Jurkat, Clone E6-1 (cell line): ENCODE results near the gene SESTD1.
"Not testable (repeated sequence)": the region's sequence is repeated elsewhere in the genome, so short reads cannot be mapped to it uniquely, and the experiment has no call there.

Experiments
- DNase-seq: peaks from one replicate; pipeline ENCODE4 v3.0.0-alpha.2; 2011; ENCODE audit warnings: low read depth, low spot score
- H3K4me3 ChIP-seq: 2 replicates; pipeline ENCODE4 v1.5.1; 2011; ENCODE audit warnings: mild to moderate bottlenecking, low read length, control low read depth, moderate library complexity

Gene SESTD1

DNA sequence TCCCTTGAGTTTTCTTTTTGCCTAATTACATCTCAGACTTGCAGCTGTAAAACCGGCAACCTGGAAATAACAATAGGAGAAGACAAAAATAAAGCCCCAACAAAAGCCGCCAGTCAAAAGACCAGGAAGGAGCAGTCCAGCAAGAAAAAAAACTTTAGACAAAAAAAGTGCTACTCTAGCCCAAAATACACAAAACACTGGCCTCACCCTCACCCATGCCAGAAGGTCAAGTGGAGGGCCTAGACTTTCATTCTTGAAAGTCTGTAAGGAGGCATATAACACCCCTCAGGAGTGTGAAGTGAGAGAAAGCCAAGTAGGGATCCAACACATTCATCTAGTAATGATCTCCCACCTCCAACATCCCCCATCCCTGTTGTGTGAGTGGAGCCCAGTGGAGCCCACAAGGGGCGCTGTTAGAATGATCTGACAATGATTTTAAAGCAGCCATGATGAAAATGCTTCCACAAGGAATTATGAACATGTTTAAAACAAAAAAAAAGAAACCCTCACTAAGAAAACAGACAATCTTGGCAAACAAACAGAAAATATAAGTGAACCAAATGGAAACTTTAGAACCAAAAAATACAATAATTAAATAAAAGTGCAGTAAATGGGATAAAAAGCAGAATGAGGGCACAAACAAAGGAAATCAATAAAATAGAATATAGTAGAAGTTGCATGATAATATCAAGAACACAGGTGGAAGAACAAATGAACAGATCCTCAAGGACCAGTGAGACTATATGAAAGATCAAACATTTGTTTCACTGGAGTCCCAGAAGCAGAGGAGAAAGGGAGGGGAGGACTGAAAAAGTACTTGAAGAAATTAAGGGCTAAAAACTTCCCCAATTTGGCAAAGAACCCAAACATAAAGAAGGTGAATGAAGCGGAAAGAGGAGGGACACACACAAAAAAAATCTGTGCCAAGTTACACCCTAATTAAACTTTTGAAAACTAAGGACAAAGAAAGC lies 23.9 kb downstream of the SESTD1 start:
- no peak overlapping the region for H3K4me3 ChIP-seq
- no peak for DNase-seq

DNA sequence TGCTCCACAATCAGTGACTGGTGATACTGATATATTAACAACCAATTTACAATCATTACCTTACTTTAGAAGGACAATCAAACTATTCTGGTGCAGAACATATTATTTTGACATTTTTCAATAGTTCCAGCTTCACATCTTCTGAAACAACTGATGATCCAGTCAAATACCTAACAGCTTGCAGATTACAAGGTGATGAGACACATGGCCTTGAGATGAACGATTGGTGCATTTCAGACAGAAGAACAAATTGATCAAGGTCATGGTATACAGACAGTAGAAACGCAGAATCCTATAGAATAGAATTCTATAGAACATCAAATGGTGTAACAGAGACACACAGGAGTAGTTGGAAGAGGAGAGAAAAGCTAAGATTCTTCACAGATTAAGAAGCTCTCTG lies 24.8 kb downstream of the SESTD1 start:
- no peak overlapping the region for H3K4me3 ChIP-seq
- no peak for DNase-seq

- DNase-seq, result peak; percentile 54
- no peak overlapping the region for H3K4me3 ChIP-seq
These were observed 25.4 kb downstream of the SESTD1 start for GRCh38 chr2:179239195-179239594.

GRCh38 chr2:179238027-179238426 lies 26.6 kb downstream of the SESTD1 start:
- no peak overlapping the region for H3K4me3 ChIP-seq

DNA sequence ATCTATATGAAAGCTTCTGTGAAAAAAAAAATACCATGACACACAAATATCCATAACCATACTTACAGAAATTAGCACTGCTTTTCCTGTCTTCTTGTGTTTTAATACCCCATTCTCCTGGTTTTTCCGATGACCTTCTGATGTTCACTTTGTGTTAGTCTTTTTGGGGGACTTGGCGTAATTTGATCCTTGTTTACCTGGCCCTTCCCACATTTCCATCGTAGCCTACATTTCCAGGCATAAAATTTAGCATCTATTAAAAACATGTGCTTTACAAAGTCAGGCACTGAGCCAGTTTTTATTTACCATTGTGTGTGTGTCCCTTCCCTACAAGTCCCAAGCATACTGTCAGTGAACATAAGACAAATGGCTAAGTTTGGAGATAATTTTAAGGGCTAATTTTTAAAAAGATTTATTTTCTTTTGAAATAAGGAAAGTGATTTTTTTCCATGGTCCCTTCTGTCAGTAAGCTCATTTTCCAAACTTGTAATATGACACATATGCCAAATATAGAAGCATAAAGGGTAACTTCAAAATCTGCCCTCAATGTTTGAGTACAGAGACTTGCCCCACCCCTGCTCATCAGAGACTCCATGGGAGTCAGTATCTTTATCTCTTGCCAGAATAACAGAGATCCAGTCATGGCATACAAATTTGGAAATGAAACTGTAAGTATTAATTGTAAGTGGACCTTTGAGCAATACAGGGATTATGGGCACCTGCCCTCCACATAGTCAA lies 27.3 kb downstream of the SESTD1 start:
- no peak overlapping the region for H3K4me3 ChIP-seq
- DNase-seq, result no peak

More at GRCh38 chr2:179238027-179238426, 26.6 kb downstream of the SESTD1 start:
- no peak for DNase-seq

DNA sequence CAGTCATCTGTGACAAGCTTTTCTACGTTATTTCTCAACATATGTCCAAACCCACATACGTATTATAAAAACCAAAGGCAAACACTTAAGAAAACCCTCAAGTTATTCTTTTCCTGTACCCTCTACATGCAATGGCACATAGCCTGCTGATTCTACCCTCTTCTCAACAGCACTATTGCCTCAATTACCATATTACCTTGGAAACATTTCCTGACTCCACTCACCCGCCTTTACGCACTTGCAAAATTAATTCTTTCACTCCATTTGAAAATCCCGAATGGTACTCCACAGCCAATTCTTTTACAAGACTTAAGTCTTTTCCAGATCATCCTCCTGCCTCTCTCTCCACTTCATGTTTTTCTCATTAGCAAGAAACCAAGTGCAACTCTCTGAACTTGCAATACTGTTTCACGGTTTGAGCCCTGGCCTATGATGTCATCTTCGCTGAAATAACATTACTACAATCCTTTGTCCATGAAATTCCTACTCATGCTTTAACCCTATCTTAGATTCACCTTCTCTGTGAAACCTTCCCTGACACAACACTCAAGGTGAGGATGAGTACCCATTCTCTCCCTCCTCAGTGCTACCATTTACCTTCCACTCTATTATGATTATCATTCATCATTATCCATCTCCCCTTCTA lies 29.0 kb downstream of the SESTD1 start:
- DNase-seq, result no peak

GRCh38 chr2:179234658-179235240 lies 29.9 kb downstream of the SESTD1 start:
- no peak for DNase-seq
- no peak overlapping the region for H3K4me3 ChIP-seq

More for the DNA sequence above, 29.0 kb downstream of the SESTD1 start:
- no peak overlapping the region for H3K4me3 ChIP-seq

- no peak for DNase-seq
- H3K4me3 ChIP-seq, result no peak overlapping the region
These were observed 30.8 kb downstream of the SESTD1 start for GRCh38 chr2:179233626-179234430.

DNA sequence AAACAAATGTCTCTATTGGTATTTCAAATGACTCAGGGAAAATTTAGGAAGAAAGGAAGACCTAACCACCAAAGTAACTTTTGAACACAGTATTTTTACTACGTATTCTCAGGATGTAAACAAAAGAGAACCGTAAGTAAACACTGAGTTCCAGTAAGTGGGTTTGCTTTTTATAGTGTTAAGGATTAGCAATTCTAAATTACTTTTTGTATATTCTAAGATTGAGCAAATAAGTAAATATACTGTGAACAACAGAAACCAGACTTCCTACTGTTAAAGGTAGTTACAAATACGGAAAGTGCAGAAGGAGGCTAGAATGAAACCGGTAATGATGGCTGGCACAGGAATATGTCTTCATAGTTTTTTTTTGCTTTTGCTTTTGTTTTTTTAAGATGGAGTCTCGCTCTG lies 31.5 kb downstream of the SESTD1 start:
- H3K4me3 ChIP-seq, result no peak overlapping the region
- no peak for DNase-seq

DNA sequence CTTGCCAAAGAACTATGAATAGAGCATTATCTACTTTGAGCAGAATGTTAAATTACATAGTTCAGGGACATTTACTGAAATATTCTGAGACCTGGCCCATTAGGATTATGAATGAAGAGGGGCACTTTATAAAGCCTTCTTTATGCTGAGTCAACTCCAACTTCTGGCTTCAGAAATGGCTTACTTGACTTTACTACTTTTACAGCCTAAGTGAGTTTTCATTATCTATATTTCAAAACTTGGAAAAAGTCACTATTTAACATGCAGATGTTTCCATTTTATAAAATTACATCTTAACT lies 37.7 kb downstream of the SESTD1 start:
- H3K4me3 ChIP-seq, result no peak overlapping the region
- no peak for DNase-seq

DNA sequence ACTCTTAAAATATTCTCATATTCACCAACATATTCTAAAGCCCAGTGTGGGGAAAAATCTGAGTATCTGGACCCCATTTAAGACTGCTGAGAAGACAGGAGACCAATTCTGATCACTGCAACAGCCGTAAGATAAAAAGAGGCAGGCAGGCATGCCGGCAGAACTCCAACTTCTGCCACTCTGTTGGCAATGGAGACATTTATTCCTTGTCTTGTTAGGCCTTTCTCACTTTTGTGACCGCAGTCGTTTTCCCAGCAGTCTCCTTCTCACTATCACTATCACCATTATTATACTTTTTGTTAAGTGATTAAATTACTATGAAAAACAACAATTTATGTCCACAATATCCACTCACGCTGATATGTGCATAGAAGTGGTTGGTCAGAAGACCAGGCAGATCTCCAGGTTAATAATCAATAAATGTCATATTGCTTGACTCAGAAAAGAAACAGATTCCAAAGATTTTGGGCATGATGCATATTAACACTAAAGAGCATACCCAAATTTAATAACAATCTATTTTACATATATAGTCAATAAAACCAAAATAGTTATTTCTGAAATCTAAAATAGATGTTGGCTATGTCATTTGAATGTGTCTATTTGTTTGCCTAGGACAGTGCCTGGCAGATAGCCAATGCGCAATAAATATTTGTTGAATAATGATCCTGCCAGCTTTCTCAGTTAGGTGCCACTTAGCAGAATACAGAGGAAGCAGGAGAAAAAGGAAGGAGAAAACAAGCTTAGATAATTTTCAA lies 38.2 kb downstream of the SESTD1 start:
- no peak for DNase-seq
- no peak overlapping the region for H3K4me3 ChIP-seq

DNA sequence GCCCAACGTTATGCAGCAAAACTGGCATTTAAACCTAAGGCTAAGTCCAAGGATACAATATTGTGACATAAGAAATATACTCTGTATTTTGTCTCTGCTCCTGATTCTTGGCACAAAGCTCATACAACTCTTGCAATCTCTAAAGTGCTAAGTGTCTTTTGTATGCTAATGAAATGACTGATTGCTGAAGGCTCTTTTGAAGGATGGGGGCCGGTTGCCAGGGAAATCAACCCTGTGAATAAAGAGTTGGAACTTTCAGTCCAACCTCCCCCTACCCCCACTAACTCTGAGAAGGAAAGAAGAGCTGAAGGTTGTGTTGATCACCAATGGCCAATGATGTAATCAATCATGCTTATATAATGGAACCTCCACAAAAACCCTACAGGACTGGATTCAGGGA lies 40.3 kb downstream of the SESTD1 start:
- no peak for DNase-seq
- H3K4me3 ChIP-seq, result no peak overlapping the region

GRCh38 chr2:179222076-179222475 lies 42.6 kb downstream of the SESTD1 start:
- H3K4me3 ChIP-seq, result no peak overlapping the region
- DNase-seq, result no peak

DNA sequence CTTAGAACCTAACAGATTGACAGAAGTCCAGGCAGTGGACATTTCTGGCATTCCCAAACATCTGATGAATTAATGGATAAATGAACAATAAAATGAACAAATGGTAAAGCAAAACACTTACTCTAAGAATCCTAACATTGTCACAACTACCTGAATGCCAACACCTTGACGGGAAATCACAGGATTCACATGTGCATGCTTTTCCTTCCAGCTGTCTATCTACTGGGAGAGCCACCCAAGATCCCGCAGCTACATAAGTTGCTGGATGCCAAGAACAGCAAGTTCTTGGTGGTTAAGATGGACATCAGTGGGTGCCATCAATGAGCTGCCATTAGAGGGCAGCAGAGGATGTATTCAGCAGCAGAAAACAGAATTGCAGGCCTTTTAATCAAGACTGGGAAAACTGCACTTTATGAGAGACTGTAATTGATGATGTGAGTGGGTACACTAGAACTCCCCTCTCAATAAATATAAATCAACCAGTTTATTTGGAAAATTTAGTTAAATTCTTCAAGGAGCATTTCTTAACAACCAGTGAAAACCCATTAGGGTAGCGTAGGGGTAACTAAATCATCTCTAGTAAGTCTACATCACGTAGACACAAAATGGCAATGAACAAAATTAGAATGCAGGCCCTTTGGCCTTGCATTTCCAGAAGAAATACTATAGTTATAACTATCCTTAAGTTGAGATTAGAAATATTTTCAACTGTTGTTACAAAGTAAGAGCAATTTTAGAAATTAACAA lies 45.6 kb downstream of the SESTD1 start:
- no peak overlapping the region for H3K4me3 ChIP-seq
- peak; percentile 63 for DNase-seq

GRCh38 chr2:179214671-179215070 lies 50.0 kb downstream of the SESTD1 start:
- not testable (repeated sequence) for DNase-seq, H3K4me3 ChIP-seq

- no peak for DNase-seq
- no peak overlapping the region for H3K4me3 ChIP-seq
These were observed 53.3 kb downstream of the SESTD1 start for GRCh38 chr2:179211355-179211754.

GRCh38 chr2:179208277-179208676 lies 56.4 kb downstream of the SESTD1 start:
- not testable (repeated sequence) for H3K4me3 ChIP-seq, DNase-seq
